IMR-90 (cell line): Measurements from ENCODE around the gene CUX1. TPM values are rescaled to one million over a fixed set of nuclear protein-coding genes. Genes with fewer than 3 reads are reported as not detected.

Source experiments
- ATAC-seq: fragments of 200-7000 bp; cut with Tn5 transposase; 2 replicates; pipeline ENCODE4 v1.9.1; 2020; ENCODE audit warnings: low read depth, mild to moderate bottlenecking, moderate library complexity
- BruUV-seq: library from RNA; stranded (reverse); fragments of 400-500 nt; replicated peaks from 2 replicates; lab custom pipeline; 2021; lab: Mats Ljungman, UMichigan
- CTCF ChIA-PET: fragments of 300-600 bp; formaldehyde crosslinking; extraction: SDS; loops from one replicate; lab custom pipeline; 2021; ENCODE audit warnings: antibody characterized with exemption; lab: Yijun Ruan, JAX
- POLR2A ChIA-PET: fragments of 300-600 bp; sonication (Branson Sonifier 250); formaldehyde crosslinking; loops from one replicate; lab custom pipeline; 2022; ENCODE audit warnings: antibody characterized with exemption; ENCODE audit not compliant: unreplicated experiment; lab: Charles Lee
- DNase-seq: peaks from one replicate; pipeline ENCODE4 v3.0.0; 2013
- H2AFZ ChIP-seq: replicated peaks from 2 replicates; pipeline ENCODE3; 2013; ENCODE audit warnings: low read length, mild to moderate bottlenecking; ENCODE audit not compliant: poor library complexity
- H2AK5ac ChIP-seq: 2 replicates; pipeline ENCODE4 v1.6.1; 2013; ENCODE audit warnings: low read depth, low read length, inconsistent platforms
- H2AK9ac ChIP-seq: replicated peaks from 2 replicates; pipeline ENCODE3; 2013; ENCODE audit warnings: mild to moderate bottlenecking, low read depth, low read length, moderate library complexity; ENCODE audit not compliant: poor library complexity
- H2BK120ac ChIP-seq: 2 replicates; pipeline ENCODE4 v1.6.1; 2013; ENCODE audit warnings: low read depth, low read length, inconsistent platforms
- H2BK15ac ChIP-seq: 3 replicates; pipeline ENCODE4 v1.6.1; 2013; ENCODE audit warnings: low read depth, low read length, inconsistent platforms
- H2BK20ac ChIP-seq: 2 replicates; pipeline ENCODE4 v1.6.1; 2013; ENCODE audit warnings: low read depth, mild to moderate bottlenecking, inconsistent platforms, low read length, moderate library complexity
- H2BK5ac ChIP-seq: 2 replicates; pipeline ENCODE4 v1.6.1; 2013; ENCODE audit warnings: mild to moderate bottlenecking, low read depth, low read length, inconsistent platforms; ENCODE audit not compliant: poor library complexity, severe bottlenecking
- H3K14ac ChIP-seq: replicated peaks from 2 replicates; pipeline ENCODE4 v1.6.1; 2013; ENCODE audit warnings: low read depth, low read length, inconsistent platforms
- H3K18ac ChIP-seq: 2 replicates; pipeline ENCODE4 v1.6.1; 2013; ENCODE audit warnings: low read depth, low read length, control low read depth
- H3K23ac ChIP-seq: 2 replicates; pipeline ENCODE4 v1.6.1; 2013; ENCODE audit warnings: low read depth, low read length, inconsistent platforms
- H3K27ac ChIP-seq: 2 replicates; pipeline ENCODE4 v1.5.1; 2013; ENCODE audit warnings: mild to moderate bottlenecking, control low read depth, low read length; ENCODE audit not compliant: insufficient read depth
- H3K27me3 ChIP-seq: 2 replicates; pipeline ENCODE4 v1.6.1; 2013; ENCODE audit warnings: low read length; ENCODE audit not compliant: control insufficient read depth, insufficient read depth
- H3K36me3 ChIP-seq: 2 replicates; pipeline ENCODE4 v1.6.1; 2013; ENCODE audit warnings: low read length, mixed read lengths; ENCODE audit not compliant: control insufficient read depth, insufficient read depth
- H3K4ac ChIP-seq: 2 replicates; pipeline ENCODE4 v1.6.1; 2013; ENCODE audit warnings: low read depth, low read length, inconsistent platforms
- H3K4me1 ChIP-seq: 2 replicates; pipeline ENCODE4 v1.6.1; 2013; ENCODE audit warnings: low read length, mixed read lengths; ENCODE audit not compliant: control insufficient read depth, insufficient read depth
- H3K4me2 ChIP-seq: 2 replicates; pipeline ENCODE4 v1.6.1; 2013; ENCODE audit warnings: low read depth, mild to moderate bottlenecking, control low read depth, low read length, moderate library complexity
- H3K4me3 ChIP-seq: 2 replicates; pipeline ENCODE4 v1.5.1; 2013; ENCODE audit warnings: low read depth, mild to moderate bottlenecking, control low read depth, low read length, moderate library complexity; ENCODE audit not compliant: insufficient read depth
- H3K56ac ChIP-seq: 2 replicates; pipeline ENCODE4 v1.6.1; 2013; ENCODE audit warnings: low read length, inconsistent platforms; ENCODE audit not compliant: insufficient read depth; ENCODE audit errors: extremely low read depth
- H3K79me1 ChIP-seq, 2 experiments: 2 replicates each; pipeline ENCODE4 v1.6.1; 2013; ENCODE audit warnings: low read length in 2 of 2, inconsistent platforms in 1 of 2, low read depth in 1 of 2
- H3K9ac ChIP-seq: 2 replicates; pipeline ENCODE4 v1.6.1; 2013; ENCODE audit warnings: low read depth, low read length, control low read depth
- H3K9me1 ChIP-seq: 2 replicates; pipeline ENCODE4 v1.6.1; 2013; ENCODE audit warnings: low read length, inconsistent platforms; ENCODE audit not compliant: insufficient read depth
- H3K9me3 ChIP-seq: 2 replicates; pipeline ENCODE4 v1.6.1; 2013; ENCODE audit warnings: low read length; ENCODE audit not compliant: control insufficient read depth, insufficient read depth
- H4K20me1 ChIP-seq: 2 replicates; pipeline ENCODE4 v1.6.1; 2013; ENCODE audit warnings: low read length, inconsistent platforms; ENCODE audit not compliant: insufficient read depth
- H4K5ac ChIP-seq: 2 replicates; pipeline ENCODE4 v1.6.1; 2013; ENCODE audit warnings: mild to moderate bottlenecking, low read depth, low read length, control low read depth
- H4K8ac ChIP-seq, 2 experiments: 2 replicates each; pipeline ENCODE4 v1.6.1; 2013; ENCODE audit warnings: low read depth in 2 of 2, low read length in 2 of 2, control low read depth in 1 of 2, inconsistent platforms in 1 of 2
- H4K91ac ChIP-seq: 2 replicates; pipeline ENCODE4 v1.6.1; 2013; ENCODE audit warnings: low read depth, low read length, inconsistent platforms; ENCODE audit not compliant: insufficient read depth
- BHLHE40 ChIP-seq: fragments of 150-350 bp; IDR thresholded peaks from 2 replicates; pipeline ENCODE4 v1.6.1; 2016; ENCODE audit warnings: mild to moderate bottlenecking, low read depth, low read length
- CEBPB ChIP-seq: IDR thresholded peaks from 2 replicates; pipeline ENCODE4 v1.6.1; 2012; ENCODE audit warnings: low read depth, low read length, improper control_type of control experiment
- CTCF ChIP-seq: conservative IDR thresholded peaks from 2 replicates; pipeline ENCODE4 v1.5.1; 2012; ENCODE audit warnings: mild to moderate bottlenecking, low read depth, low read length, improper control_type of control experiment
- FOS ChIP-seq: fragments of 150-350 bp; IDR thresholded peaks from 2 replicates; pipeline ENCODE4 v1.6.1; 2016; ENCODE audit warnings: low read depth, low read length
- MAFK ChIP-seq: IDR thresholded peaks from 2 replicates; pipeline ENCODE4 v1.6.1; 2012; ENCODE audit warnings: low read depth, low read length, improper control_type of control experiment
- POLR2A ChIP-seq: IDR thresholded peaks from 2 replicates; pipeline ENCODE4 v1.6.1; 2012; ENCODE audit warnings: mild to moderate bottlenecking, low read depth, low read length
- RCOR1 ChIP-seq: IDR thresholded peaks from 2 replicates; pipeline ENCODE4 v1.6.1; 2012; ENCODE audit warnings: mild to moderate bottlenecking, low read length, improper control_type of control experiment; ENCODE audit not compliant: insufficient replicate concordance
- SMC3 ChIP-seq: fragments of 150-350 bp; IDR thresholded peaks from 2 replicates; pipeline ENCODE4 v1.6.1; 2016; ENCODE audit warnings: low read depth, mild to moderate bottlenecking, antibody characterized with exemption, low read length, moderate library complexity
- WGBS, 2 experiments: methylation state at CpG; one replicate each; pipeline versions ENCODE4 v1.1.5 to v1.1.7; 2013; ENCODE audit warnings: missing lambda C conversion rate in 2 of 2; ENCODE audit not compliant: insufficient read length in 1 of 2; ENCODE audit errors: extremely low coverage in 2 of 2; 5-methylcytosine and 5-hydroxymethylcytosine counted together
- dilution Hi-C: fragments of 300-500 bp; cut with HindIII; formaldehyde crosslinking; loops from one replicate; pipeline ENCODE4 v1.14.3; 2018; ENCODE audit warnings: low sequenced_read_pairs; ENCODE audit not compliant: unreplicated experiment
- in situ Hi-C: fragments of 300-500 bp; cut with MboI; formaldehyde crosslinking; loops from 3 replicates; pipeline ENCODE4 v1.14.3; 2019; ENCODE audit warnings: low sequenced_read_pairs, inconsistent platforms, mixed read lengths
- intact Hi-C: fragments of 100-400 bp; cut with micrococcal nuclease; formaldehyde crosslinking; loops from 2 replicates; pipeline ENCODE4 v1.10.0; 2022
- polyA plus RNA-seq, 3 experiments: library from polyadenylated mRNA; depleted of rRNA; stranded (reverse); fragments of >200 nt; gene quantifications; 2 replicates each; pipeline ENCODE4 v1.2.3, GENCODE V29; 2012; ENCODE audit warnings: low replicate concordance in 1 of 3
- total RNA-seq: library from RNA; depleted of rRNA; stranded (reverse); fragments of >200 nt; gene quantifications from 2 replicates; pipeline ENCODE4 v1.2.3, GENCODE V29; 2012
- TF ChIP-seq, protein P1 (sequence below): fragments of 150-350 bp; IDR thresholded peaks from 2 replicates; pipeline ENCODE4 v1.6.1; 2017; ENCODE audit warnings: mild to moderate bottlenecking, antibody characterized with exemption, low read length, low read depth

Gene CUX1
- total and polyA plus RNA-seq, 2 of the 4 experiments (the other 2 are of a cell fraction) = 19.7 to 46.4 TPM

- dilution Hi-C loops = no loop called here
- TF ChIP-seq CEBPB (no peak), SMC3 (no peak), MAFK (no peak), POLR2A (no peak), BHLHE40 (no peak), CTCF (no peak), FOS (no peak), RCOR1 (no peak)
- TF ChIP-seq, protein P1, sequence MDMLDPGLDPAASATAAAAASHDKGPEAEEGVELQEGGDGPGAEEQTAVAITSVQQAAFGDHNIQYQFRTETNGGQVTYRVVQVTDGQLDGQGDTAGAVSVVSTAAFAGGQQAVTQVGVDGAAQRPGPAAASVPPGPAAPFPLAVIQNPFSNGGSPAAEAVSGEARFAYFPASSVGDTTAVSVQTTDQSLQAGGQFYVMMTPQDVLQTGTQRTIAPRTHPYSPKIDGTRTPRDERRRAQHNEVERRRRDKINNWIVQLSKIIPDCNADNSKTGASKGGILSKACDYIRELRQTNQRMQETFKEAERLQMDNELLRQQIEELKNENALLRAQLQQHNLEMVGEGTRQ = no peak
- CTCF ChIA-PET = no interaction called here
These were observed 37.1 kb upstream of the CUX1 start for GRCh38 chr7:101780281-101780680.

More at GRCh38 chr7:101780281-101780680, 37.1 kb upstream of the CUX1 start:
- no peak overlapping the region for H3K9ac ChIP-seq
- no CpG with 5 or more reads among the region's 3 CpGs for WGBS, 2 experiments
- H4K5ac ChIP-seq = no peak overlapping the region
- no peak for DNase-seq
- H3K36me3 ChIP-seq = no peaks in the 10 kb centered on the region
- H3K18ac ChIP-seq = no peak overlapping the region
- intact Hi-C loops (no loop called here), in situ Hi-C loops (no loop called here)
- H3K56ac ChIP-seq = no peak overlapping the region
- H3K4me3 ChIP-seq = no peak overlapping the region
- 0 out of 2 replicates have a peak, but pooled peaks cover 3% of the 10 kb centered on the region for H3K9me1 ChIP-seq
- no peak overlapping the region for H2AK5ac ChIP-seq
- no peak overlapping the region for H2BK5ac ChIP-seq
- POLR2A ChIA-PET = no interaction called here
- no peaks in the 10 kb centered on the region for H3K4me1 ChIP-seq
- H3K27me3 ChIP-seq = peaks cover 63% of the 10 kb centered on the region
- BruUV-seq = no TSS peak
- H3K4ac ChIP-seq = no peak overlapping the region
- H4K8ac ChIP-seq = no peak overlapping the region
- H2BK20ac ChIP-seq = no peak overlapping the region
- no peak overlapping the region for H4K91ac ChIP-seq
- H4K20me1 ChIP-seq = no peaks in the 10 kb centered on the region
- H3K79me1 ChIP-seq = no peaks in the 10 kb centered on the region
- H2AK9ac ChIP-seq = no peak overlapping the region
- H2AFZ ChIP-seq = no peak overlapping the region
- H3K4me2 ChIP-seq = no peak overlapping the region
- H3K27ac ChIP-seq = no peak overlapping the region
- H2BK15ac ChIP-seq = no peak overlapping the region
- H3K14ac ChIP-seq = no peak overlapping the region
- no peak overlapping the region for H3K23ac ChIP-seq
- no peaks in the 10 kb centered on the region for H3K9me3 ChIP-seq
- H2BK120ac ChIP-seq = no peak overlapping the region
- ATAC-seq = no peak
